GM19324 (cell line): ENCODE measurements around the gene FOXJ1.

ENCODE experiments used
- ATAC-seq: cut with Tn5 transposase; IDR thresholded peaks from one replicate; pipeline ENCODE4 v1.9.1; 2021; ENCODE audit warnings: mild to moderate bottlenecking, moderate library complexity; ENCODE audit not compliant: unreplicated experiment, low FRiP score

The FOXJ1 gene

GRCh38 chr17:76094046-76094445, 47.0 kb downstream of the FOXJ1 start:
- ATAC-seq: no peak

DNA sequence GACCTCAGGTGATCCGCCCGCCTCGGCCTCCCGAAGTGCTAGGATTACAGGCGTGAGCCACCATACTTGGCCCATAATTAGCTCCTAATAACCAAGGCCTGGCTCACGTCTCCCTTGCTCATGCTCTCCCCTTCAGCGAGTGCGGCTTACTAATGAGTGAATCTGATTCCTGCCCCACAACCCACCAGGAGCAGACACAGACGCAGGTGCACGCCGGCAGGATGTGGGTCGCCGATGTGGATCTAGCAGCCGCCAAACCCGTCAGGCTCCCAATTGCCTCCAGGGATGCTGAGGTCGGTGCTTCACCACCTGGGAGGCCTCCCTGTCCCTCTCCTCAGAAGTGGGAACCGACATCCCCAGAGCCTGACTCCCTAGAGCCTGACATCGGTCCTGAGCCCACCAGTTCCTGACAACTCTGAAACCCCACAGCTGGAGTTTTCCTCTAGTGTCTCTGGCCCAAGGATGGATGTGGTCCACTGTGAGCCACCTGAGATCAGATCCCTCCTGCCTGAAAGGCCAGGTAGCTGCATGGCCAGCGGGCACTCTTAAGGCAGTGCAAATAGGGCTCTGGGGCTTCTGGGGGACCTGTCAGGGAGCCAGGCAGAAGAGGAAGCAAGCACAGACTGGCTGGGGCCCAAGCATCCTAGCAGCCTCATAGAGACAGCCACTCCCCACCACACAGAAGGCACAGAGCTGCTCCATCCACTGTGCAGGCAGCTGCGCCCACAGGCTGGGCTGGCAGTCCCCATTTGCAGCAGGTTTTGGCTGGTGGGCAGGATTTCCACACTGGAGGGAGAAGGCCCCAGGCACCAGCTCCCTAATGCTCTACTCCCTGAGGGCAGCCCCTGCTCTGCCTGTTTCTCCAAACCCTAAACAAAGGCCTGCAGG, 48.3 kb downstream of the FOXJ1 start:
- ATAC-seq: no peak

- no peak for ATAC-seq
Measured at GRCh38 chr17:76091526-76092286, 49.3 kb downstream of the FOXJ1 start.

DNA sequence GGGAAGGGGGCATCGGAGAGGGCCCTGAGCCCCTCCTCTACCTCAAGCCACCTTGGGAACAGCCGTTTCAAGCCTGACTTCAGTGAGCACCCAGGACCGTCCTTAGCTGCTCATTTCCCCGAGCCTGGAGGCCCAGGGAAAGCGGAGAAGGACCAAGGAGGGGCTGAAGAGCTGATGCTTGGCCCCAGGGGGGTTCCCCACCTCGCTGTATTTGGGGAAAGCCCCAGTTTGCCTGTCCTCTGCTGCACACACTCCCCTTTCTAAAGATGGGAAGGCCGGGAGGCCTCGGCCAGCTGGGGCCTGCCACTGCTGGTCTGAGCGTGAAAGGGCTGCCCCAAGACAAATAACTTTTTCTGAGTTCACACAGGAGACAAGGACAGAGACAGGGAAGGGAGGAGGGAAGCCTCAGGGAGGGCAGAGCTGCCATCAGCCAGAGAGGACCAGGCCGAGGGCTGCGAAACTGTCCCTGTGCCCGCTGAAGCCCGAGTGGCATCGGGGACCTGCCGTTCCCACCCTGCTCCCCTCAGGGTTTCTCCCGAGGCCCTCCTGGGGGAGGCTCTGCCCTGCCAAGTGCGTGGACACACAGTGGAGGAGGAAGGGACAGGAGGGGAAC, 50.4 kb downstream of the FOXJ1 start:
- ATAC-seq: no peak

GRCh38 chr17:76089680-76090516, 51.1 kb downstream of the FOXJ1 start:
- no peak for ATAC-seq

DNA sequence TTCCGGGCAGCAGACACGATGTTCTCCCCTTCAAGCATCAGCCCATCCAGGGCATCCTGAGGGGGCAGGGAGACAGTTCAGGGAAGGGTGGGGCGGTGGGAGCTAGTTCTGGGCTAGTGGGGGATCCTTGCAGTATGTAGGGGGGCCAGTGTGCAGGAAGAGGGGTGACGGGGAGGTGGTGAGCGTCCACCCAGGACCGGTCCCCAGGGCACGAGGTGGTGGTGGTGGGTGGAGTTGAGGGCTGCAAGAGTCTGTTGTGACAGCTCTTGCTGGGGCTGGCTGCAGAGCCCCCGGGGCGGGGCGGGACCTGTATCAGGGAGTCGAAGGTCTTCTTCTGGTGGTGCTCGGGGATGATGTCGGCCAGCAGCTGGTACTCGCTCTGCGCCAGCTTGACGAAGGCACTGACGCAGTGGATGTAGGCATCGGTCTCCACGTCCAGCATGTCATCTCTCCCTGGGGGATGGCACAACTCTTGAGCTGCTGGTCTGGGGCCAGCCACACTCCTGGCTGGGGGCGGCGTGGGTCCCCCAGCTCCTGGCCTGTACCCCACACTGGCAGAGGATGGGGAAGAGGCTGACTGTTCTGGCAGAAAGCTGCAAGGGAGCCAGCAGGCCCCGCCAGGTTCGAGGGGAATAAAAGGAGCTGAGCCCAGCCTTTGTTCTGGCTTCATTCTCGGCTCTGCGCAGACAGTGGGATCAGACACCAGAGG, 52.0 kb downstream of the FOXJ1 start:
- no peak for ATAC-seq

- no peak for ATAC-seq
Measured at GRCh38 chr17:76088041-76088867, 52.8 kb downstream of the FOXJ1 start.

DNA sequence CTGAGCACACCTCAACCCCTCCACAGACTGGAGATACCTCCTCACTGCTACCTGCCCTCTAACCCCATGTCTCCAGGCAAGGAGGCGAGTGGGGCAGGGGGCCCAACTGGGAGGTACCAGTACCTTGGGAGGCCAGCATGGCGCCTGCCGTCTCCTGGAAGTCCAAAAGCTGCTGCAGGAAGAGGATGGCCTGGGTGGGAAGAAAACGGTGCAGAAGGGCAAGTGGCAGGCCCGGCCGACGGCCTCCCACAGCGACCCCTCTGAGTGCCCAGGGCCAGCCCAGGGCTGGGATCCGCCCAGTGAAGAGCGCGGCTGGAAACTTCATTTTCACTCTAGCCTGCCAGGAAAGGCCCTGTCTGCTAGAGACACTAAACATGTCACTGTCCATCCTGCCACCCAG, 53.5 kb downstream of the FOXJ1 start:
- ATAC-seq: no peak

DNA sequence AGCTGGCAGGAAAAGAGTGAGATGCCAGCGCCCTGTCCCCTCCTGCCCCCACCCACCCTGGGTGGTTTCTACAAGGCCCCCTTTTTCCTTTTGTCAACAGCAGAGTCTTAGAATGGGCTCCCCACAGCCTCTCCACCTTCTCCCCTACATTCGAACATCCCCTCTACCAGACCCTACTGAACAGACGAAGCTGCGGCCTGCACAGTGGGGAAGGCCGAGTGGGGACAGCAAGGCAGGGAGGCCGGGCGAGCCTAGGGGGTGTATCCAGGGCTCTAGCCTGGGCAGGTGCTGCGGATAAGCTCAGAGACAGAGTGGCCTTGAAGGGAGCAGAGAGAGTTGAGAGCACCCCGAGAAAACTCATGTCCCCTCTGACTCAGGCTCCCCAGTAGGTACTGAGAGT, 54.7 kb downstream of the FOXJ1 start:
- no peak for ATAC-seq
